H1 (cell line): ENCODE measurements around the gene CTBP2. TPM values are rescaled to one million over a fixed set of nuclear protein-coding genes. Genes with fewer than 3 reads are reported as not detected.

Source experiments
- ATF2 ChIP-seq: IDR thresholded peaks from 2 replicates; pipeline ENCODE4 v1.6.1; 2012; ENCODE audit warnings: low read length, inconsistent platforms
- KDM4A ChIP-seq: IDR thresholded peaks from one replicate; pipeline ENCODE4 v1.7.1; 2012; ENCODE audit warnings: low read depth, mild to moderate bottlenecking, moderate library complexity, low read length, inconsistent platforms; ENCODE audit not compliant: severe bottlenecking
- POLR2AphosphoS5 ChIP-seq: IDR thresholded peaks from 2 replicates; pipeline ENCODE4 v1.6.1; 2011; ENCODE audit warnings: low read depth, low read length
- TAF7 ChIP-seq: optimal IDR thresholded peaks from 2 replicates; pipeline ENCODE3; 2011; ENCODE audit warnings: low read depth, mild to moderate bottlenecking, inconsistent platforms, low read length, moderate library complexity, borderline replicate concordance
- TCF12 ChIP-seq: IDR thresholded peaks from 2 replicates; pipeline ENCODE4 v1.6.1; 2011; ENCODE audit warnings: low read depth, mild to moderate bottlenecking, low read length
- polyA plus RNA-seq, 7 experiments: library from polyadenylated mRNA; depleted of rRNA in 3 of 7; stranded (reverse) in 5 of 7; unstranded in 2 of 7; fragments of >200 nt in 5 of 7; fragments of 200-250 nt in 2 of 7; gene quantifications; 1 replicate in 5 of 7; 2 replicates in 1 of 7; 4 replicates in 1 of 7; pipeline versions ENCODE4 v1.2.1 to v1.2.3, GENCODE V29; 2011 to 2013; ENCODE audit warnings: missing spikeins in 2 of 7, mixed read lengths in 2 of 7
- total RNA-seq: library from RNA; stranded (reverse); fragmentation: NEBNext Ultra II Directional; extraction: Animal tissue kit (Norgen Biotek cat#: 25700); gene quantifications from 2 replicates; pipeline ENCODE4 v1.2.1, GENCODE V29; 2021

The CTBP2 gene
- total and polyA plus RNA-seq, 2 of the 8 experiments (the other 6 are each of a cell fraction or from before 2014, with no cell fraction given) = 208 to 221 TPM

GRCh38 chr10:125135771-125136035, 24.7 kb downstream of the CTBP2 start (continued):
- no peak for TF ChIP-seq ATF2
- TF ChIP-seq TCF12 = no peak
- no peak for TF ChIP-seq KDM4A
- TF ChIP-seq POLR2AphosphoS5 = no peak
- no peak for TF ChIP-seq TAF7
- TF ChIP-seq, all 59 proteins: peak for 0
